ENCODE results near the gene CFAP251. TPM values are rescaled to one million over a fixed set of nuclear protein-coding genes. Genes with fewer than 3 reads are reported as not detected.
"Not testable (repeated sequence)": the region's sequence is repeated elsewhere in the genome, so short reads cannot be mapped to it uniquely, and the experiment has no call there.

Gene CFAP251
- total RNA-seq = 1 to 10 TPM in 1 of 4 donors, under 1 TPM in 3; 0.49 to 4.9 (median 0.61) TPM

GRCh38 chr12:121917950-121918678, at the start of gene CFAP251:
CFAP251 (plus strand) TSS chr12:121918592; CDS start chr12:121921306, 2,714 bp downstream.
- DNase-seq (peak; percentile 84 to 89), ATAC-seq (peak; percentile 72 to 81)
- Histone ChIP-seq H3K36me3 (peaks cover 0 to 36% of the 10 kb centered on the region in 2 donors), H3K27ac (peak within 1 kb of the TSS; percentile 21 to 51 (median 39)), H3K4me3 (peak within 1 kb of the TSS; percentile 43 to 57 (median 48)), H3K9me3 (no peaks in the 10 kb centered on the region), H3K27me3 (no peaks in the 10 kb centered on the region), H3K4me1 (peaks cover 1 to 9% of the 10 kb centered on the region in 2 donors)
- intact Hi-C loops (cut with DNase I; ENCODE audit: low total_unique reads) = loop anchor here (2.0 to 10.0 kb wide), 4 partner anchors 104 to 277 kb away; partner anchors contain the start of gene BCL7A
- TF ChIP-seq POLR2A (IDR thresholded peaks at IDR 0.05) (no peak), CTCF (IDR thresholded peaks at IDR 0.05 in 4 of 5, conservative IDR thresholded peaks at IDR 0.05 in 1 of 5) (peak; percentile 64 to 89 (median 78))
- in situ Hi-C loops (cut with MboI; ENCODE audit: low sequenced_read_pairs in 4 of 4) = no loop called here

GRCh38 chr12:121869229-121869628, 49.2 kb upstream of the CFAP251 start:
- ATAC-seq; H3K27me3 ChIP-seq; H3K36me3 ChIP-seq; DNase-seq; H3K4me3 ChIP-seq; intact Hi-C loops (cut with DNase I; ENCODE audit: low total_unique reads); H3K9me3 ChIP-seq; H3K4me1 ChIP-seq; in situ Hi-C loops (cut with MboI; ENCODE audit: low sequenced_read_pairs in 4 of 4): not testable (repeated sequence)
- H3K27ac ChIP-seq = peak overlapping the region in 3 of 4 donors; percentile 39 to 72 (median 60)

- Histone ChIP-seq H3K36me3 (no peaks in the 10 kb centered on the region), H3K27me3 (no peaks in the 10 kb centered on the region), H3K4me1 (no peaks in the 10 kb centered on the region), H3K9me3 (no peaks in the 10 kb centered on the region), H3K27ac (no peak overlapping the region), H3K4me3 (no peak overlapping the region)
- DNase-seq (no peak), ATAC-seq (no peak)
- TF ChIP-seq CTCF (IDR thresholded peaks at IDR 0.05 in 4 of 5, conservative IDR thresholded peaks at IDR 0.05 in 1 of 5) (no peak), POLR2A (IDR thresholded peaks at IDR 0.05) (no peak)
- intact Hi-C loops (cut with DNase I; ENCODE audit: low total_unique reads) (no loop called here), in situ Hi-C loops (cut with MboI; ENCODE audit: low sequenced_read_pairs in 4 of 4) (no loop called here)
Observed at GRCh38 chr12:121871467-121871866, 46.9 kb upstream of the CFAP251 start.

GRCh38 chr12:121872546-121873215, 45.7 kb upstream of the CFAP251 start:
- ATAC-seq = no peak
- Histone ChIP-seq H3K4me1 (no peaks in the 10 kb centered on the region), H3K4me3 (no peak overlapping the region), H3K36me3 (no peaks in the 10 kb centered on the region), H3K27ac (no peak overlapping the region), H3K9me3 (no peaks in the 10 kb centered on the region), H3K27me3 (no peaks in the 10 kb centered on the region)
- DNase-seq = no peak
- no peak for TF ChIP-seq POLR2A (IDR thresholded peaks at IDR 0.05)
- no peak for TF ChIP-seq CTCF (IDR thresholded peaks at IDR 0.05 in 4 of 5, conservative IDR thresholded peaks at IDR 0.05 in 1 of 5)
- intact Hi-C loops (cut with DNase I; ENCODE audit: low total_unique reads) (no loop called here), in situ Hi-C loops (cut with MboI; ENCODE audit: low sequenced_read_pairs in 4 of 4) (no loop called here)

- Histone ChIP-seq H3K36me3 (no peaks in the 10 kb centered on the region), H3K27me3 (no peaks in the 10 kb centered on the region), H3K9me3 (no peaks in the 10 kb centered on the region), H3K4me1 (no peaks in the 10 kb centered on the region), H3K4me3 (no peak overlapping the region), H3K27ac (no peak overlapping the region)
- ATAC-seq (no peak), DNase-seq (no peak)
- TF ChIP-seq CTCF (IDR thresholded peaks at IDR 0.05 in 4 of 5, conservative IDR thresholded peaks at IDR 0.05 in 1 of 5) (no peak), POLR2A (IDR thresholded peaks at IDR 0.05) (no peak)
- in situ Hi-C loops (cut with MboI; ENCODE audit: low sequenced_read_pairs in 4 of 4) = no loop called here
- intact Hi-C loops (cut with DNase I; ENCODE audit: low total_unique reads) = no loop called here
Observed at GRCh38 chr12:121873216-121873569, 45.2 kb upstream of the CFAP251 start.

All from gastrocnemius medialis (tissue), 4 donors.